Neural progenitor cell (in vitro differentiated cells): ENCODE results near the gene SEPTIN2.

Experiments
- EZH2 ChIP-seq: fragments of 200-600 bp; sonication (generic); IDR thresholded peaks from 2 replicates; pipeline ENCODE4 v1.6.1; 2017; ENCODE audit warnings: antibody characterized with exemption, mild to moderate bottlenecking, moderate library complexity
- EZH2phosphoT487 ChIP-seq: fragments of 200-600 bp; sonication (generic); IDR thresholded peaks from 2 replicates; pipeline ENCODE4 v1.6.1; 2017; ENCODE audit warnings: antibody characterized with exemption
- TF ChIP-seq, protein P1 (sequence below): fragments of 200-600 bp; sonication (generic); IDR thresholded peaks from 2 replicates; pipeline ENCODE4 v1.5.1; 2017; ENCODE audit warnings: antibody characterized with exemption, mild to moderate bottlenecking

DNA sequence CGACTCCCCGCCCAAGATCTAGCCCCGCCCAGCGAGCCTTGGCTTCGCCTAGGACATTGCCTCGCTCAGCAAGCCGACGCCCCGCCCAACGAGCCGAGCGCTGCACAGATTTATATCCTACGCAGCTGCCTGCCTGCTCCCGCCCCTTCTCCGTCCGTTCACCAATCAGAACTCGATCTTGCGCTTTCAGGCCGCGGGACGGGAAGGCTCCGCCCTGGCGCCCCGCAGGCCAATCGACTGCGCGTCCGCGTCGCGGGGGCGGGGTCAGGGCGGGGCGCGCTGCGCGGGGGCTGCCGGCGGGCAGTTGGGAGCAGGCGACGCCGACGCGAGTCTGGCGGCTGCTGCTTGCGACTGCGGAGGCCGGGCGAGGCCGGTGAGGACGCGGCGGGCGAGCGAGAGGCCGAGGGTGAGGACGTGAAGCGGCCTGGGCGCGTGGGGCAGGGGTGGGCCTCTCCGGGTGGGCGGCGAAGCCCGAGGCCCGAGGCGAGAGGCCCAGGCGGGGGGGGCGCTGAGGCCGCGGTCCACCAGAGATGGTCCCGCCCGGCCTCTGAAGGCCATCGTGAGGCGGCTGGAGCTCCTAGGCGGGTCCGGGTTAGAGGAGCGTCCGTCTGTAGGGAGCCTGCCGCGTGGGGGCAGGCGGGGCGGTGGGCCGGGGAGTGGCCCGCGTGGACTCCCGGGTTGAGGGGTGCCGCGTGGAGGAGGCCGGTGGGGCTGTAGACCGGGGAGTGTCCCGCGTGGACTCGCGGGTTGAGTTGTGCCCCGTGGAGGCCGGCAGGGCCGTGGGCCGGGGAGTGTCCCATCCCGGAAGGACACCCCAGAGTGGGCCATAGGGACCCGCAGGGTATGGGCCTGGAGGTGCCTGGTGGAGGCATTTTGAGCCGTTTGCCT, 40.5 kb downstream of the SEPTIN2 start, which contains the start of gene FARP2:
- TF ChIP-seq, protein P1, sequence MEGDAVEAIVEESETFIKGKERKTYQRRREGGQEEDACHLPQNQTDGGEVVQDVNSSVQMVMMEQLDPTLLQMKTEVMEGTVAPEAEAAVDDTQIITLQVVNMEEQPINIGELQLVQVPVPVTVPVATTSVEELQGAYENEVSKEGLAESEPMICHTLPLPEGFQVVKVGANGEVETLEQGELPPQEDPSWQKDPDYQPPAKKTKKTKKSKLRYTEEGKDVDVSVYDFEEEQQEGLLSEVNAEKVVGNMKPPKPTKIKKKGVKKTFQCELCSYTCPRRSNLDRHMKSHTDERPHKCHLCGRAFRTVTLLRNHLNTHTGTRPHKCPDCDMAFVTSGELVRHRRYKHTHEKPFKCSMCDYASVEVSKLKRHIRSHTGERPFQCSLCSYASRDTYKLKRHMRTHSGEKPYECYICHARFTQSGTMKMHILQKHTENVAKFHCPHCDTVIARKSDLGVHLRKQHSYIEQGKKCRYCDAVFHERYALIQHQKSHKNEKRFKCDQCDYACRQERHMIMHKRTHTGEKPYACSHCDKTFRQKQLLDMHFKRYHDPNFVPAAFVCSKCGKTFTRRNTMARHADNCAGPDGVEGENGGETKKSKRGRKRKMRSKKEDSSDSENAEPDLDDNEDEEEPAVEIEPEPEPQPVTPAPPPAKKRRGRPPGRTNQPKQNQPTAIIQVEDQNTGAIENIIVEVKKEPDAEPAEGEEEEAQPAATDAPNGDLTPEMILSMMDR, result peak; percentile 8
- TF ChIP-seq EZH2 (no peak), EZH2phosphoT487 (no peak)
